Peyer's patch (tissue), 4 donors: ENCODE measurements around the gene PKD2.

Experiments
- CTCF ChIP-seq, 6 experiments: fragments of 450-650 bp in 4 of 6; fragments of 200-600 bp in 2 of 6; sonication (generic) in 1 of 6; IDR thresholded peaks; one replicate each; pipeline ENCODE4 v1.5.1; 2017 to 2019; ENCODE audit warnings: antibody characterized with exemption in 6 of 6, mild to moderate bottlenecking in 3 of 6, moderate library complexity in 1 of 6
- POLR2A ChIP-seq, 2 donors: fragments of 450-650 bp; IDR thresholded peaks; one replicate each; pipeline ENCODE4 v1.5.1; 2017; ENCODE audit warnings: antibody characterized with exemption in 2 of 2, mild to moderate bottlenecking in 2 of 2, moderate library complexity in 2 of 2

- TF ChIP-seq CTCF (IDR thresholded peaks at IDR 0.05), result no peak
- TF ChIP-seq POLR2A (IDR thresholded peaks at IDR 0.05), result no peak
Measured at GRCh38 chr4:87961993-87962392, 45.4 kb upstream of the PKD2 start.
